Memory B cell (primary cell): Measurements from ENCODE around the gene MSH3.

ENCODE experiments used
- ATAC-seq: fragments of 150-1000 bp; cut with Tn5 transposase; 2 replicates; pipeline ENCODE4 v1.10.0; 2021; ENCODE audit warnings: low read depth, mild to moderate bottlenecking, moderate library complexity
- DNase-seq, 2 donors: peaks; one replicate each; pipeline ENCODE4 v3.0.0; 2022; ENCODE audit warnings: low spot score in 2 of 2
- H3K27ac Mint-ChIP-seq: one replicate; pipeline ENCODE4 v1.8.0; 2022; ENCODE audit warnings: mild to moderate bottlenecking, moderate library complexity, mixed read lengths
- H3K27me3 Mint-ChIP-seq: one replicate; pipeline ENCODE4 v1.8.0; 2022; ENCODE audit warnings: mixed read lengths
- H3K36me3 Mint-ChIP-seq: one replicate; pipeline ENCODE4 v1.8.0; 2022; ENCODE audit warnings: mild to moderate bottlenecking, mixed read lengths
- H3K4me1 Mint-ChIP-seq: one replicate; pipeline ENCODE4 v1.8.0; 2022; ENCODE audit warnings: mixed read lengths
- H3K4me3 Mint-ChIP-seq: one replicate; pipeline ENCODE4 v1.8.0; 2022; ENCODE audit warnings: mild to moderate bottlenecking, moderate library complexity, mixed read lengths
- H3K9me3 Mint-ChIP-seq: one replicate; pipeline ENCODE4 v1.8.0; 2022; ENCODE audit warnings: mixed read lengths

The MSH3 gene

DNA sequence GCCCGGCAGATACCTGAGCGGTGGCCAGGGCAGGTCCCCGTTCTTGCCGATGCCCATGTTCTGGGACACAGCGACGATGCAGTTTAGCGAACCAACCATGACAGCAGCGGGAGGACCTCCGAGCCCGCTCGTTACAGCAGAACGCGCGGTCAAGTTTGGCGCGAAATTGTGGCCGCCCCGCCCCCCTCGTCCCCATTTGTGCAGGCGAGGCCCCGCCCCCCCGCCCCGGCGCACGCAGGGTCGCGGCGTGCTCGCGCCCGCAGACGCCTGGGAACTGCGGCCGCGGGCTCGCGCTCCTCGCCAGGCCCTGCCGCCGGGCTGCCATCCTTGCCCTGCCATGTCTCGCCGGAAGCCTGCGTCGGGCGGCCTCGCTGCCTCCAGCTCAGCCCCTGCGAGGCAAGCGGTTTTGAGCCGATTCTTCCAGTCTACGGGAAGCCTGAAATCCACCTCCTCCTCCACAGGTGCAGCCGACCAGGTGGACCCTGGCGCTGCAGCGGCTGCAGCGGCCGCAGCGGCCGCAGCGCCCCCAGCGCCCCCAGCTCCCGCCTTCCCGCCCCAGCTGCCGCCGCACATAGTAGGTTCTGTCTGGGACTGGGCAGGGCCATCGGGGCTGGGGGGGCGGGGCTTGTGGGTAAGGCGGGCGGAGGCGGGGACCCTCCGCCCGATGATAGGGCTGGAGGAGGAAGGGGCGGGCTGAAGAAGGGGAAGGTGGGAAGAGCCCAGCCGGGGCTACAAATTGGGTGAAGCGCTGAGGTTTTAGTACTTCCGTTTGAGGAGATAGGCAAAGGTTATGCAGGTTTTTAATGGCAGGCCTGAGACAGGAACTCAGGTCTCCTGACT lies at the start of gene MSH3, which contains the start of gene DHFR:
MSH3 (plus strand) TSS at position 262 of the 840 bp plus-strand sequence; CDS start at position 338, 76 bp downstream.
DHFR (minus strand) TSS at position 593 of the 840 bp plus-strand sequence; CDS start at position 99, 494 bp downstream.
- H3K4me1 Mint-ChIP-seq = peaks cover 16% of the 10 kb centered on the region
- H3K9me3 Mint-ChIP-seq = no peaks in the 10 kb centered on the region
- H3K4me3 Mint-ChIP-seq = peak within 1 kb of the TSS; percentile 94
- H3K27me3 Mint-ChIP-seq = no peaks in the 10 kb centered on the region
- H3K27ac Mint-ChIP-seq = peak within 1 kb of the TSS; percentile 90
- H3K36me3 Mint-ChIP-seq = peaks cover 8% of the 10 kb centered on the region
- ATAC-seq (peak; percentile 58), DNase-seq (peak; percentile 78 to 80)

DNA sequence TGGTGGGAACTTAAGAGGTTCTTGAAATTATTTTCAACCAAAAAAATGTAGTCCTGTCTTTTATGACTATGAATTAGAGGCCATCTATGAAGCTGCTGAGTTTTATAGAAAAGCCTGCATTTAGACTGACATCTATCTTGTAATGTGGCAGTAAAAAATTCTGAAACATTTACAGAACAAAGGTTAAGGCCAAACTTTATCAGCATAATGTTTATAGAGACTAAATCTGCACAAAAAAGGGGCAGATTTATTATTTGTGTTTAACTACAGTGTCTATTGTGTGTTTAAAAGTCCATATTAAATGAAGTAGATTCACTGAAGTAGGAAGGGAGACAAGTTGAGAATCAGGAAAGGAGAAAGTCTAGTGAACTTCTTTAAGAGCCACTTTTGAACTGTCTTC lies 47.1 kb upstream of the MSH3 start:
- H3K4me3 Mint-ChIP-seq = no peak overlapping the region
- H3K4me1 Mint-ChIP-seq = no peaks in the 10 kb centered on the region
- H3K27ac Mint-ChIP-seq = no peak overlapping the region
- DNase-seq (no peak), ATAC-seq (no peak)
- no peaks in the 10 kb centered on the region for H3K27me3 Mint-ChIP-seq
- H3K9me3 Mint-ChIP-seq = peaks cover 2% of the 10 kb centered on the region
- peaks cover 7% of the 10 kb centered on the region for H3K36me3 Mint-ChIP-seq

DNA sequence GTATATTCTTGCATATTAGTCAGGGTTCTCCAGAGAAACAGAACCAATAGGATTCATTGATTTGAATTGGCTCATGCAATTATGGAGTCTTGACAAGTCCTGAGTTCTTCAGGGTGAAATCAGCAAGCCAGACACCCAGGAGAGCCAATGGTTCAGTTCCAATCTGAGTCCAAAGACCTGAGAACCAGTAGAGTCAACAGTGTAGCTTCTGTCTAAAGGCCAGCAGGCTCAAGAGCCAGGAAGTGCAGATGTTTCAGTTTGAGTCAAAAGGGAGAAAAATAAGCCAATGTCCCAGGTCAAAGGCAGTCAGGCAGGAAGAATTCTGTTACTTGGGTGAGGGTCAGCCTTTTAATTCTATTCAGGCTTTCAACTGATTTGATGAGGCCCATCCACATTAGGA lies 46.6 kb upstream of the MSH3 start:
- no peak for DNase-seq
- Mint-ChIP-seq H3K9me3 (peaks cover 2% of the 10 kb centered on the region), H3K36me3 (peaks cover 7% of the 10 kb centered on the region), H3K27ac (no peak overlapping the region), H3K27me3 (no peaks in the 10 kb centered on the region), H3K4me1 (no peaks in the 10 kb centered on the region), H3K4me3 (no peak overlapping the region)
- ATAC-seq = no peak

DNA sequence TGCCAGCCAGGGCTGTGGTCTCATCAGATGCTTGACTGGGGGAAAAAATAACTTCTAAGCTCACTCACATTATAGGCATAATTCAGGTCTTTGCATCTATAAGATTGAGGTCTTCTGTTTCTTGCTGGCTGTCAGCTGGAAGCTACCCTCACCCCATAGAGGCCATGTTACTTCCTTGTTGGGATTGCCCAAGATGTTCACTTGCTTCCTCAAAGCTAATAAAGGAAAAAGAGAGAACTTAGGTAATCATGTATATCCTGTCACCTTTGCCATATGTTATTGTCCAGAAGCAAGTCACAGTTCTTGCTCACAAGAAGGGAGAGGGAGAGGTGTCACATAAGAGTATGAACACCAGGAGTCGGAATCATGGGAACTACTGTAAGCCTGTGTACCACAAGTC lies 45.7 kb upstream of the MSH3 start:
- Mint-ChIP-seq H3K4me1 (no peaks in the 10 kb centered on the region), H3K4me3 (no peak overlapping the region), H3K27me3 (no peaks in the 10 kb centered on the region), H3K36me3 (peaks cover 7% of the 10 kb centered on the region), H3K27ac (no peak overlapping the region), H3K9me3 (peaks cover 2% of the 10 kb centered on the region)
- ATAC-seq (no peak), DNase-seq (no peak)

DNA sequence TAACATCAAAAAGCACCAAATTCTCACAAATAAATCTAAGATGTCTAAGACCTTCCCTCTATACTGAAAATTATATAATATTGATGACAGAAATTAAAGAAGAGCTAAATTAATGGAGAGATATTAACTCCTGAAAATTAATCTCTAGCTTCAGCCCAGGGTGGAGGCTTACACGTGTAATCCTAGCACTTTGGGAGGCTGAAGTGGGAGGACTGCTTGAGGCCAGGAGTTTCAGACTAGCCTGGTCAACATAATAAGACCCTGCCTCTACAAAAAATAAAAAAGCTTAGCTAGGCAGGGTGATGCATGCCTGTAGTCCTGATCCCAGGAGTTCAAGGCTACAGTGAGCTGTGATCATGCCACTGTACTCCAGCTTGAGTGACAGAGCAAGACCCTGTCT lies 44.8 kb upstream of the MSH3 start:
- Mint-ChIP-seq H3K27me3 (no peaks in the 10 kb centered on the region), H3K4me1 (no peaks in the 10 kb centered on the region), H3K4me3 (no peak overlapping the region), H3K36me3 (peaks cover 7% of the 10 kb centered on the region), H3K9me3 (peaks cover 2% of the 10 kb centered on the region), H3K27ac (no peak overlapping the region)
- DNase-seq (no peak), ATAC-seq (no peak)

DNA sequence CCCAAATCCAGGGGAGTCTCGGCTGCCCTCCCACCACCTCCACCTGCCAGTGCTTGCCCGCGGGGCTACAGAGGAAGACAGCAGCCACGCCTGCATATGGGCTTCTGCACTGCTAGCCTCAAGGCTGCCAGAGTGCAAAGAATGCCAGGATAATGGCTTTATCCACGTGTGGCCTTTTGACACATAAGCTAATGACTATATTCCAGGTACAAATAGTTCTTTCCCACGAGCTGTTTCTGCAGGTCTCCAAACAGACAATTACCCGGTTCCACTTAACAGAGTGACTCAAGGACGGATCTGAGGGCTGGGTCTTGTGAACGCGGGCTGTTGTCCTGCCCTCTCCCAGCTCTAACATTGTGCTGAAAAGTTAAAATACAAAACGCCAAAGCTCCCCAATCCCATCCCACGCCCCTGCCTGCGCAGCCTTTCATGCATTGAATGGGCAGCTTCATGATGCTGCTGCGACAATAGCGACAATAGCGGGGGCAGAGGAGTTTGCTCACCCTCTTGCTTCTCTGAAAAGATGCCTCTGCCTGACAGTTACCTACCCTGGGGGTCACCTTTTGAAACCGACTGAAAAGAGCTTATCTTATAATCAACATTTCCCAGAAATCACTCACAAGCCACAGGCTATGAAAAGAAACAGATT lies 39.1 kb upstream of the MSH3 start:
- ATAC-seq (no peak), DNase-seq (no peak)
- Mint-ChIP-seq H3K4me1 (no peaks in the 10 kb centered on the region), H3K9me3 (peaks cover 2% of the 10 kb centered on the region), H3K27me3 (no peaks in the 10 kb centered on the region), H3K27ac (no peak overlapping the region), H3K36me3 (peaks cover 6% of the 10 kb centered on the region), H3K4me3 (no peak overlapping the region)

DNA sequence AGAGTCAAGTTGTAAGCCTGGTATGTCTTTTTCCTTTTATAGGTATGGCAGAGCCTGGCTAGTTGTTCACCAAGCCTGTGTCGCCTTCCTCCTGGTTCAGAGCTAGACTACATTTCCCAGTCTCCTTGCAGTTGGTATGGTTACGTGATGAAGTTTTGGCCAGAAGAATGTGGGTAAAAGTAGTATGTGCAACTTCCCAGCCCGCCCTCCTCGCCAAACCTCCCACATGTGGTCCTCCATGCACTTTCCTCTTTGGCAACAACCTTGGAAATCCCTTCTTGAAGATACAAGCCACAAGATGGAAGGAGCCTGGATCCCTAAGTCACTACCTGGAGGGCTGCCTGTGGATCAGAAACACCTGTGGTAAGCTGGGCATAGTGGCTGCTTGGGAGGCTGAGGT lies 36.0 kb upstream of the MSH3 start:
- Mint-ChIP-seq H3K27me3 (no peaks in the 10 kb centered on the region), H3K36me3 (peaks cover 10% of the 10 kb centered on the region), H3K9me3 (no peaks in the 10 kb centered on the region), H3K4me1 (no peaks in the 10 kb centered on the region), H3K4me3 (no peak overlapping the region), H3K27ac (no peak overlapping the region)
- ATAC-seq (no peak), DNase-seq (no peak)

DNA sequence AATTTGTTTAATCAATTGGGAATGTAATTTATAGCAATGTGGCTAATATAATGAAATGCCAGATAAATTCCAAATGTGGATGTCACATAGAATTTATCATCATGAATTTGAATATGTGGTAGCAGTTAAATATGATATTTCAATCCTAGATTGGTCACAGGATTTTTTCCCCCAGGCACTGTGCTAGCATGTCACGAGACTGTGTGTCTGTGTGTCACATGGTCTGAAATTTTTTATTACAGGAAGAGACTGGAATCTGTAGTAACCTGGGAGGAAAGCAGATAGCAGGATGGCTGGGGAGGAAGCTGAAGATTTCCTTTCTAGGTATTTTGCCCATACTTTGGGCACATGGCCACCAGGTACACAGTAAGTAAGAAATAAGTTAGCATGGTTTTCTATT lies 35.4 kb upstream of the MSH3 start:
- no peak for DNase-seq

DNA sequence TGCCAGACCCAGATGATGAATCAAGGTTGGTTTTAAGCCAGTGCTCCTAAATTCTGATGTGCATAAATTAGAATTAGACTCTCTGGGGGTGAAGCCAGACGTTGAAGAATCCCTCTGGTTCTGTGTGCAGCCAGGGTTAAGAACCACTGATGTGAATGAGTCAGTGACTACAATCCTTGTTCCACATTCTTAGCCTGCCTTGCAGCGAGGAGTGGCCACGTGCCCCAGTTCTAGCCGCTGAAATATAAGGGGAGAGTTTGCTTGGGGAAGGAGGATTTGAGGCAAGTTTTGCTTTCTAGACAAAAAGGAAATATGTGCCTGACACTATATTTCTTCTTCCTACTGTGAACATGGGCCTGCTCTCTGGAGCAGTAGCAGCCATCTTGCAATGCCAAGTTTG lies 34.2 kb upstream of the MSH3 start:
- no peak for ATAC-seq
- no peak overlapping the region for H3K27ac Mint-ChIP-seq
- no peaks in the 10 kb centered on the region for H3K27me3 Mint-ChIP-seq
- H3K9me3 Mint-ChIP-seq = no peaks in the 10 kb centered on the region
- H3K4me1 Mint-ChIP-seq = no peaks in the 10 kb centered on the region
- H3K4me3 Mint-ChIP-seq = no peak overlapping the region
- peaks cover 10% of the 10 kb centered on the region for H3K36me3 Mint-ChIP-seq
- DNase-seq = no peak

More for the DNA sequence above, 35.4 kb upstream of the MSH3 start:
- Mint-ChIP-seq H3K27ac (no peak overlapping the region), H3K4me1 (no peaks in the 10 kb centered on the region), H3K4me3 (no peak overlapping the region), H3K36me3 (peaks cover 10% of the 10 kb centered on the region), H3K27me3 (no peaks in the 10 kb centered on the region), H3K9me3 (no peaks in the 10 kb centered on the region)
- no peak for ATAC-seq

DNA sequence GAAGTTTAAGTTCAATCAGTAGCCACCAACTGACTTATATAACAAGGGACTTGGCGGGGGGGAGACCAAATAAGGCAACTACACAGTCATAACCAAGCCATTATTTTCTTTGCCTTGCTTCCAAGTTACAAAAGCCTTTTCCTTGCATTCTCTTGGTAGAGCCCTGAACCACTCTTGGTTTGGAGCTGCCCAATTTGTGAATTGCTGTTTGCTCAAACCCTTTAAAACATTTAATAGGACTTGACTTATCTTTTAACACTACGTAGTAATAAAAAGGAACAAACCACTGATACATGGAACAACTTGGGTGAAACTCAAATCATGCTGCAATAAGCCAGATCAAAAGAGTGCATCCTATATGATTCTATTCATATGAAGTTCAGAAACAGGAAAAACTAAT lies 31.7 kb upstream of the MSH3 start:
- no peaks in the 10 kb centered on the region for H3K27me3 Mint-ChIP-seq
- DNase-seq (no peak), ATAC-seq (no peak)
- H3K9me3 Mint-ChIP-seq = peaks cover 2% of the 10 kb centered on the region
- no peak overlapping the region for H3K27ac Mint-ChIP-seq
- no peaks in the 10 kb centered on the region for H3K4me1 Mint-ChIP-seq
- H3K4me3 Mint-ChIP-seq = no peak overlapping the region
- H3K36me3 Mint-ChIP-seq = peaks cover 10% of the 10 kb centered on the region

DNA sequence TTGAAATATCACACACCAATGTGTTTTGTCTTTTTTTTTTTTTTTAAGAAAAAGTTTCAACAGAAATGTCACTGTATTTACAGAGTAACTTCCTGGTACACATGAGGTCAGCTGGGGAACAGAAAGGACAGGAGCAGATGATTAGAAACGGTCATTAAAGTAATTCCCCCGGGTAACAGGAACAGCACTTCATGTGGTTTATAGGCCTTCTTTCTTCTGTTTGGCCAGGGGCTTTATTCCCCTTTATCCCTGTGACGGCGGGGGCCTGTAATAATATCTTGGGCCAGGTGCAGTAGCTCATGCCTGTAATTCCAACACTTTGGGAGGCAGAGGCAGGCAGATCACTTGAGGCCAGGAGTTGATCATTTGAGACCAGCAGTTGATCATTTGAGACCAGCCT lies 30.5 kb upstream of the MSH3 start:
- no peaks in the 10 kb centered on the region for H3K27me3 Mint-ChIP-seq
- ATAC-seq = no peak
- H3K27ac Mint-ChIP-seq = no peak overlapping the region
- H3K4me3 Mint-ChIP-seq = no peak overlapping the region
- no peaks in the 10 kb centered on the region for H3K4me1 Mint-ChIP-seq
- DNase-seq = no peak
- peaks cover 4% of the 10 kb centered on the region for H3K36me3 Mint-ChIP-seq
- H3K9me3 Mint-ChIP-seq = peaks cover 2% of the 10 kb centered on the region

DNA sequence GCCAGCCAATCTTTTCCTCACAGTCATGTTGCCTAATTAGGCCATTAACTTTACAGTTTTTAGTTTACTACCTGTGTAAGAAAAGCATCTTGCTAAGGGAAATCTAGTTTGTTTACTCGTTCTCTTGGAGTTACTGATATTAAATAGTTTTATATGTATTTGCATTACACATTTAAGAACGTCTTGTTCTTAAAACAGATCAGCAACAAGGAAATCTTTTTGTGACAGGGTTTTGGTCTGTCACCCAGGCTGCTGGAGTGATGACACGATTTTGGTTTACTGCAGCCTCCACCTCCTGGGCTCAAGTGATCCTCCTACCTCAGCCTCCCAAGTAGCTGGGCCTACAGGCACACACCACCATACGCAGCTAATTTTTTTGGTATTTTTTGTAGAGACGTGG lies 29.2 kb upstream of the MSH3 start:
- no peak overlapping the region for H3K27ac Mint-ChIP-seq
- DNase-seq = no peak
- H3K4me3 Mint-ChIP-seq = no peak overlapping the region
- no peaks in the 10 kb centered on the region for H3K4me1 Mint-ChIP-seq
- no peak for ATAC-seq
- peaks cover 10% of the 10 kb centered on the region for H3K36me3 Mint-ChIP-seq
- no peaks in the 10 kb centered on the region for H3K27me3 Mint-ChIP-seq
- H3K9me3 Mint-ChIP-seq = peaks cover 2% of the 10 kb centered on the region

DNA sequence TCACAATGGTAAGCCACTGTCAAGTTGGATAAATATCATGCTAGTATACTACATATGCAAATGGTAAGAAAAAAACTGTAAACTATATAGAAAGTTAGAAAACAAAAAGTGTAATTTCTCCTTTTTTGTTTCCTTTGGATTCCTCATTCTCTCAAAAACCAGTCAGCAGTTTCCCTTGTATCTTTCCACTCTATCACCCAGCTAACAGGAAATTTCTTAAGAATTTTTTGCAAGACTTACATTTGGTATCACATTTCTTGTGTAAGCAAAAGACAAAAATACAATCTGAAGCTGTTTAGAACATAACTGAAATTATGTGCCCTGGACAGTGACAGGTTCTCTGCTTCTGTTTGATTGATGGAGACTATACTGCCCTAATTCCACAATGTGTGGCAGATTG lies 25.2 kb upstream of the MSH3 start:
- no peak overlapping the region for H3K27ac Mint-ChIP-seq
- no peaks in the 10 kb centered on the region for H3K4me1 Mint-ChIP-seq
- H3K9me3 Mint-ChIP-seq = peaks cover 2% of the 10 kb centered on the region
- no peak overlapping the region for H3K4me3 Mint-ChIP-seq
- H3K27me3 Mint-ChIP-seq = no peaks in the 10 kb centered on the region
- DNase-seq = no peak
- peaks cover 19% of the 10 kb centered on the region for H3K36me3 Mint-ChIP-seq
- ATAC-seq = no peak

DNA sequence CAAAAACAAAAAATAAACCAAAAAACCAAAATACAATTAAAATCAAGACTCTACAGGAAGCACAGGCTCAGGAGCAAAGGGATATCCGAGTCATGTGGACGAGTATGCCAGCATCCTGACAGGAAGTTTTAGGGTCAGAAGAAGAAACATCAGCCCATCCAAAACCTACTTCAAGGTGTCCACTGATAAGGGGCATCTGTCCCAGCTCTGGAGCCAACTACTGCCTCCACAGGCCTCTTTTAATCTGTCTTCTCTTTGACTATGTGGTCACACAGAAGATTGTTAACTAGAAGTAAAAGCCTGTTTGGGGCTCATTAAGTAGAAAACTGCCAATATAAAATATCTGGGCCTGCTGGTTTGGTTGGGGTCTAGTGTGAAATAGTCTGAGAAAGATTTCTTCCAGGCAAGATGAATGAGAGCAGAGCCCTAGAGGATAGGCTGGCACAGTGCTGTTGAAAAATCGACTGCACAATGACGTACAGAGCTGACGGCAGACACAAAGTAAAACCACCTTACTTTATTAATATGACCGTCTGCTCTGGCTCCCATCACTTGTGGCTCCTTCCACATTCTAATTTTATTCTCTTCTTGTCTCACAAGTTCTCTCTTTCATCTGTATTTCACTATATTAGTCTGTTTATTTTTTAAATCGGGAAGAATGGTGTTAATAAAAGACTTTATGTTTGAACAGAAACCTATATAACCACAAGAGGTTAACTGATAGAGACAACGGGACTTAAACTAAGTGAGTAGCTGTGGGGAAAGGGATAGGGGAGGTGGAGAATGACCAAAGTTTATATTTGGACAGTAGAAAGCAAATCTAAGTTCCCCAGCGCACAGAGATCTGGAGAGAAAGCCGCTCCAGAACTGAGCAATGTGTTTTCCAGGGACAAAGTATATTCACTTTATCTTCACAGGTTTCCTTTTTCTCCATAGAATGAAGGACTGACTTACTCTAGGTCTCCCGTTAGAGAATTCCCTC lies 22.9 kb upstream of the MSH3 start:
- no peaks in the 10 kb centered on the region for H3K27me3 Mint-ChIP-seq
- DNase-seq (no peak), ATAC-seq (no peak)
- H3K27ac Mint-ChIP-seq = no peak overlapping the region
- peaks cover 19% of the 10 kb centered on the region for H3K36me3 Mint-ChIP-seq
- H3K9me3 Mint-ChIP-seq = no peaks in the 10 kb centered on the region
- H3K4me3 Mint-ChIP-seq = no peak overlapping the region
- H3K4me1 Mint-ChIP-seq = no peaks in the 10 kb centered on the region
